Body of pancreas (tissue), 4 donors: Measurements from ENCODE around the gene MFSD8.

Experiments used
- POLR2A ChIP-seq, 3 donors: fragments of 450-650 bp; IDR thresholded peaks; one replicate each; pipeline ENCODE4 v1.6.1; 2016; ENCODE audit warnings: antibody characterized with exemption in 3 of 3, mild to moderate bottlenecking in 2 of 3
- TF ChIP-seq, protein P1 (sequence below), 7 experiments: fragments of 450-650 bp in 4 of 7; fragments of 200-600 bp in 3 of 7; sonication (generic) in 3 of 7; IDR thresholded peaks; one replicate each; pipeline ENCODE4 v1.5.1; 2016 to 2019; ENCODE audit warnings: antibody characterized with exemption in 7 of 7

DNA sequence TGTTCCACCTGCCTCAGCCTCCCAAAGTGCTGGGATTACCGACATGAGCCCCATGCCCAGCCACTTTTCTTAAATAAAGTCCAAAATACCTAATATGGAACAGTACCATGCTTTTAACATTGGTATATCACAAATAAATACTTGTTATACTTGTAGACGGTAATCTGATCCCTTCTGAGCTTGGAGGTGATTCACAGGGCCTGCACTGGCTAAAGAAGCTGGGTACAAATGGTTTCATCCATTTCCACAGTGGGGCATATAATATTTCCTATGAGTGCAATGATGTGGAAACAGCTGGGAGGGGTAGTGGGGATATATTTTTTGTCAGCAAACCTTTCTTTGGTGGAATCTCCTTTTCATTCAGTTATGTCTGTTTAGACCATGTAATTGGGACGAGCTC is 48.5 kb downstream of the MFSD8 start:
- TF ChIP-seq, protein P1, sequence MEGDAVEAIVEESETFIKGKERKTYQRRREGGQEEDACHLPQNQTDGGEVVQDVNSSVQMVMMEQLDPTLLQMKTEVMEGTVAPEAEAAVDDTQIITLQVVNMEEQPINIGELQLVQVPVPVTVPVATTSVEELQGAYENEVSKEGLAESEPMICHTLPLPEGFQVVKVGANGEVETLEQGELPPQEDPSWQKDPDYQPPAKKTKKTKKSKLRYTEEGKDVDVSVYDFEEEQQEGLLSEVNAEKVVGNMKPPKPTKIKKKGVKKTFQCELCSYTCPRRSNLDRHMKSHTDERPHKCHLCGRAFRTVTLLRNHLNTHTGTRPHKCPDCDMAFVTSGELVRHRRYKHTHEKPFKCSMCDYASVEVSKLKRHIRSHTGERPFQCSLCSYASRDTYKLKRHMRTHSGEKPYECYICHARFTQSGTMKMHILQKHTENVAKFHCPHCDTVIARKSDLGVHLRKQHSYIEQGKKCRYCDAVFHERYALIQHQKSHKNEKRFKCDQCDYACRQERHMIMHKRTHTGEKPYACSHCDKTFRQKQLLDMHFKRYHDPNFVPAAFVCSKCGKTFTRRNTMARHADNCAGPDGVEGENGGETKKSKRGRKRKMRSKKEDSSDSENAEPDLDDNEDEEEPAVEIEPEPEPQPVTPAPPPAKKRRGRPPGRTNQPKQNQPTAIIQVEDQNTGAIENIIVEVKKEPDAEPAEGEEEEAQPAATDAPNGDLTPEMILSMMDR (IDR thresholded peaks at IDR 0.05) = no peak
- TF ChIP-seq POLR2A (IDR thresholded peaks at IDR 0.05) = no peak
